Measurements from ENCODE around the gene JMJD1C.
"Not testable (repeated sequence)": the region's sequence is repeated elsewhere in the genome, so short reads cannot be mapped to it uniquely, and the experiment has no call there.

Gene JMJD1C

GRCh38 chr10:63465293-63466143 lies at the start of gene JMJD1C:
TSS of gene JMJD1C (minus strand) at chr10:63465977. CDS start at chr10:63465662, 315 bp downstream.
- DNase-seq (ENCODE audit: low read depth), result peak; percentile 30

- no peak for DNase-seq (ENCODE audit: low read depth)
Measured at GRCh38 chr10:63515002-63515763, 49.4 kb upstream of the JMJD1C start.

- no peak for DNase-seq (ENCODE audit: low read depth)
Measured at GRCh38 chr10:63506554-63506953, 40.8 kb upstream of the JMJD1C start.

- no peak for DNase-seq (ENCODE audit: low read depth)
Measured at GRCh38 chr10:63505562-63505961, 39.8 kb upstream of the JMJD1C start.

- DNase-seq (ENCODE audit: low read depth), result no peak
Measured at GRCh38 chr10:63504145-63504881, 38.5 kb upstream of the JMJD1C start.

- no peak for DNase-seq (ENCODE audit: low read depth)
Measured at GRCh38 chr10:63503395-63503794, 37.6 kb upstream of the JMJD1C start.

GRCh38 chr10:63502832-63503231 lies 37.1 kb upstream of the JMJD1C start:
- no peak for DNase-seq (ENCODE audit: low read depth)

GRCh38 chr10:63501954-63502353 lies 36.2 kb upstream of the JMJD1C start:
- no peak for DNase-seq (ENCODE audit: low read depth)

GRCh38 chr10:63500551-63500950 lies 34.8 kb upstream of the JMJD1C start:
- DNase-seq (ENCODE audit: low read depth), result not testable (repeated sequence)

GRCh38 chr10:63498665-63499064 lies 32.9 kb upstream of the JMJD1C start:
- no peak for DNase-seq (ENCODE audit: low read depth)

- no peak for DNase-seq (ENCODE audit: low read depth)
Measured at GRCh38 chr10:63497321-63497720, 31.5 kb upstream of the JMJD1C start.

GRCh38 chr10:63496561-63496960 lies 30.8 kb upstream of the JMJD1C start:
- no peak for DNase-seq (ENCODE audit: low read depth)

- DNase-seq (ENCODE audit: low read depth), result no peak
Measured at GRCh38 chr10:63494951-63495350, 29.2 kb upstream of the JMJD1C start.

GRCh38 chr10:63493004-63493403 lies 27.2 kb upstream of the JMJD1C start:
- no peak for DNase-seq (ENCODE audit: low read depth)

- not testable (repeated sequence) for DNase-seq (ENCODE audit: low read depth)
Measured at GRCh38 chr10:63492317-63492690, 26.5 kb upstream of the JMJD1C start.

- DNase-seq (ENCODE audit: low read depth), result no peak
Measured at GRCh38 chr10:63491588-63492316, 26.0 kb upstream of the JMJD1C start.

GRCh38 chr10:63489838-63490237 lies 24.1 kb upstream of the JMJD1C start:
- DNase-seq (ENCODE audit: low read depth), result no peak

- no peak for DNase-seq (ENCODE audit: low read depth)
Measured at GRCh38 chr10:63487990-63488389, 22.2 kb upstream of the JMJD1C start.

- no peak for DNase-seq (ENCODE audit: low read depth)
Measured at GRCh38 chr10:63483983-63484382, 18.2 kb upstream of the JMJD1C start.

- DNase-seq (ENCODE audit: low read depth), result no peak
Measured at GRCh38 chr10:63481815-63482421, 16.1 kb upstream of the JMJD1C start.

- no peak for DNase-seq (ENCODE audit: low read depth)
Measured at GRCh38 chr10:63480237-63480636, 14.5 kb upstream of the JMJD1C start.
